ENCODE results near the gene CCDC158. TPM values are rescaled to one million over a fixed set of nuclear protein-coding genes. Genes with fewer than 3 reads are reported as not detected.

CCDC158 gene
- total and polyA plus RNA-seq, 10 of the 15 experiments (the other 5 are each of a cell fraction or from before 2014, with no cell fraction given) = not detected

GRCh38 chr4:76410636-76411035 is 10.3 kb downstream of the CCDC158 start (continued):
- no peak for TF ChIP-seq MXI1 (IDR thresholded peaks at IDR 0.05; ENCODE audit: low read depth, low read length)

DNA sequence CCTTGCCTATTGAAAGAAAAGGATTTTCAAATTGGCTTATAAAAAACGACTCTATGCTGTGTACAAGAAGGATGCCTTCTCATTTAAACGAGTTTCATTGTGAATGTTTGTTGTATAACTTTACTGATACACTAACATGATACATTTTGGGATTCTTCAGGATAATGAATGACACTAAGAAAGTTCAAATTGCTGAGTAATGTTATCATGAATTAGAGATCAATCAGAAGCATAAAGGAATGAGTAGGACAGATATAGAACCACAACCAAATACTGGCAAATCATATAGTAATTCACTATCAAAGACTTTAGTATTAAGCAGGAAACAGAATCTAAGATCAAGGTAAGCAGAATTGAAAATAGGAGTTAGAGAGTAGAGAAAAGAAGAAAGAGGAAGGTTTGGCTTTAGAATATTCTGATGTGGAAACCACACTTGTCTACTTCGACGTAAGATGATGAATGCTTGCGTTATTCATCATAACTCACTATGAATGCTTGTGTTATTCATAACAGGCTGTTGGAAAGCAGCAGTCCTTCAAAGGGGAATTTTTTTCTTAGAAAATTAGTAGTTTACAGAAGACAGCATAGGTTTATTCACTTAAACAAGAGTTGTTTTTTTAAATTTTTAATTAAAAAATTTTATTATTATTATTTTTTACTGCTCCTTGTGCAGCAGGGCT is 13.4 kb downstream of the CCDC158 start:
- ATAC-seq (no peak), FAIRE-seq (no peak), DNase-seq (ENCODE audit: low read depth, low spot score) (no peak)
- in situ Hi-C loops (cut with MboI) = no loop called here
- ChIA-PET SMC1A (ENCODE audit: uncharacterized antibody, unreplicated experiment) (no interaction called here), RAD21 (ENCODE audit: unreplicated experiment) (no interaction called here), POLR2A (no interaction called here), CTCF (no interaction called here)
- no peaks in the 10 kb centered on the region for H3K79me2 ChIP-seq (ENCODE audit: control insufficient read depth, insufficient read depth, low read length)
- no peaks in the 10 kb centered on the region for H3K36me3 ChIP-seq (ENCODE audit: control insufficient read depth in 2 of 2, insufficient read depth in 2 of 2, low read length in 1 of 2)
- no peak overlapping the region for H3K4me2 ChIP-seq (ENCODE audit: control insufficient read depth, insufficient read depth)
- no peaks in the 10 kb centered on the region for H3K4me1 ChIP-seq (ENCODE audit: control insufficient read depth, insufficient read depth, low read length)
- H3K9ac ChIP-seq (ENCODE audit: control insufficient read depth, insufficient read depth, low read length) = no peak overlapping the region
- 0% methylated on average over 5 of the region's 5 CpGs for WGBS (ENCODE audit: insufficient coverage, insufficient replicate concordance, low lambda C conversion rate, missing lambda C conversion rate)
- no peak overlapping the region for H3K4me3 ChIP-seq
- H2AFZ ChIP-seq (ENCODE audit: control insufficient read depth, low read depth, low read length) = no peak overlapping the region
- no peaks in the 10 kb centered on the region for H3K9me3 ChIP-seq (replicated peaks; ENCODE audit: control insufficient read depth, insufficient read depth, low read length)
- H4K20me1 ChIP-seq (ENCODE audit: control insufficient read depth, insufficient read depth) = no peaks in the 10 kb centered on the region
- H3K27ac ChIP-seq (ENCODE audit: control insufficient read depth, insufficient read depth) = no peak overlapping the region
- intact Hi-C loops (cut with micrococcal nuclease; ENCODE audit: unreplicated experiment) = no loop called here
- no peaks in the 10 kb centered on the region for H3K27me3 ChIP-seq (replicated peaks in 1 of 2; ENCODE audit: control insufficient read depth in 2 of 2, insufficient read depth in 2 of 2, low read length in 1 of 2)
- no TSS peak for BruUV-seq (replicated peaks)
- TF ChIP-seq SIN3A (IDR thresholded peaks at IDR 0.05; ENCODE audit: low read depth, low read length) = no peak
- no peak for TF ChIP-seq BHLHE40 (IDR thresholded peaks at IDR 0.05; ENCODE audit: borderline replicate concordance in 1 of 2, low read depth in 2 of 2, low read length in 1 of 2)
- no peak for TF ChIP-seq RCOR1 (conservative IDR thresholded peaks at IDR 0.05; ENCODE audit: low read depth, low read length)
- TF ChIP-seq YBX1 (IDR thresholded peaks at IDR 0.05) = no peak
- TF ChIP-seq MYC (IDR thresholded peaks at IDR 0.05; ENCODE audit: insufficient read depth, insufficient read length, insufficient replicate concordance, low read length, severe bottlenecking) = no peak
- no peak for TF ChIP-seq KDM1A (IDR thresholded peaks at IDR 0.05; ENCODE audit: borderline replicate concordance)
- no peak for TF ChIP-seq POLR2A (IDR thresholded peaks at IDR 0.05; ENCODE audit: low read depth, low read length)
- no peak for TF ChIP-seq SKIL (IDR thresholded peaks at IDR 0.05; ENCODE audit: low read depth, poor library complexity, severe bottlenecking)
- TF ChIP-seq PAX8 (IDR thresholded peaks at IDR 0.05) = no peak
- TF ChIP-seq CEBPZ (IDR thresholded peaks at IDR 0.05; ENCODE audit: low read depth, low read length) = no peak
- TF ChIP-seq ZNF592 (IDR thresholded peaks at IDR 0.05) = no peak

Measured in GM12878 (cell line).